T-cell (primary cell): ENCODE data around the gene TEDC2. TPM values are rescaled to one million over a fixed set of nuclear protein-coding genes. Genes with fewer than 3 reads are reported as not detected.
A peak's percentile ranks its signal among the peaks of the same experiment; 100 is the strongest.

ENCODE experiments used
- ATAC-seq, 4 experiments: fragments of 200-7000 bp in 3 of 4; fragments of 150-1000 bp in 1 of 4; cut with Tn5 transposase; replicated peaks in 1 of 4; 1 replicate in 3 of 4; 2 replicates in 1 of 4; pipeline ENCODE4 v1.10.0; 2021; ENCODE audit warnings: moderate library complexity in 3 of 4, mild to moderate bottlenecking in 2 of 4, moderate number of reproducible peaks in 1 of 4
- CTCF ChIA-PET, 2 donors: fragments of 300-600 bp; sonication (Branson Sonifier 250); formaldehyde crosslinking; loops; one replicate each; lab custom pipeline; 2022; ENCODE audit warnings: antibody characterized with exemption in 2 of 2; lab: Charles Lee
- POLR2A ChIA-PET, 2 donors: fragments of 300-600 bp; sonication (Branson Sonifier 250); formaldehyde crosslinking; loops; one replicate each; lab custom pipeline; 2022; ENCODE audit warnings: antibody characterized with exemption in 2 of 2; lab: Charles Lee
- DNase-seq, 35 experiments: peaks; one replicate each; pipeline versions ENCODE4 v3.0.0 to v3.0.0-alpha.2; 2013 to 2023
- H3K27ac ChIP-seq: one replicate; pipeline ENCODE4 v1.5.1; 2013; ENCODE audit warnings: low read length
- H3K27me3 ChIP-seq, 2 experiments: replicated peaks in 1 of 2; 1 replicate in 1 of 2; 2 replicates in 1 of 2; pipeline versions ENCODE4 v1.6.1 to v1.7.0; 2013; ENCODE audit warnings: low read length in 1 of 2, mixed read lengths in 1 of 2; ENCODE audit not compliant: control insufficient read depth in 2 of 2, insufficient read depth in 2 of 2; ENCODE audit errors: extremely low read depth in 1 of 2
- H3K36me3 ChIP-seq, 2 donors: 1 replicate in 1 of 2; 2 replicates in 1 of 2; pipeline versions ENCODE4 v1.6.1 to v1.7.0; 2013; ENCODE audit warnings: low read length in 1 of 2; ENCODE audit not compliant: control insufficient read depth in 2 of 2, insufficient read depth in 1 of 2; ENCODE audit errors: extremely low read depth in 1 of 2
- H3K4me1 ChIP-seq, 2 experiments: 1 replicate in 1 of 2; 2 replicates in 1 of 2; pipeline versions ENCODE4 v1.6.1 to v1.7.0; 2013; ENCODE audit warnings: low read length in 2 of 2, mixed read lengths in 1 of 2; ENCODE audit not compliant: insufficient read depth in 2 of 2, control insufficient read depth in 1 of 2; ENCODE audit errors: extremely low read depth in 1 of 2
- H3K4me3 ChIP-seq, 2 donors: 1 replicate in 1 of 2; 2 replicates in 1 of 2; pipeline versions ENCODE4 v1.5.1 to v1.7.0; 2013; ENCODE audit warnings: mild to moderate bottlenecking in 2 of 2, low read length in 1 of 2, moderate library complexity in 1 of 2; ENCODE audit not compliant: control insufficient read depth in 1 of 2; ENCODE audit errors: extremely low read depth in 1 of 2
- H3K9me3 ChIP-seq: 2 replicates; pipeline ENCODE4 v1.7.0; 2013
- H3K27ac Mint-ChIP-seq, 2 donors: one replicate each; pipeline ENCODE4 v1.8.0; 2020 to 2021; ENCODE audit warnings: mild to moderate bottlenecking in 2 of 2, mixed read lengths in 2 of 2
- H3K27me3 Mint-ChIP-seq, 2 donors: one replicate each; pipeline ENCODE4 v1.8.0; 2021 to 2022; ENCODE audit warnings: mixed read lengths in 2 of 2
- H3K36me3 Mint-ChIP-seq: one replicate; pipeline ENCODE4 v1.8.0; 2021; ENCODE audit warnings: mixed read lengths
- H3K4me1 Mint-ChIP-seq, 3 donors: one replicate each; pipeline ENCODE4 v1.8.0; 2020 to 2022; ENCODE audit warnings: mixed read lengths in 3 of 3, mild to moderate bottlenecking in 1 of 3
- H3K4me3 Mint-ChIP-seq, 3 donors: one replicate each; pipeline ENCODE4 v1.8.0; 2020 to 2022; ENCODE audit warnings: mild to moderate bottlenecking in 3 of 3, mixed read lengths in 3 of 3, moderate library complexity in 3 of 3
- H3K9me3 Mint-ChIP-seq, 3 donors: one replicate each; pipeline ENCODE4 v1.8.0; 2020 to 2022; ENCODE audit warnings: mixed read lengths in 3 of 3
- WGBS: methylation state at CpG from one replicate; pipeline ENCODE4 v1.1.5; 2013; ENCODE audit warnings: missing lambda C conversion rate; ENCODE audit not compliant: insufficient coverage; 5-methylcytosine and 5-hydroxymethylcytosine counted together
- total RNA-seq, 35 experiments: library from RNA in 6 of 35; stranded (reverse) in 6 of 35; fragments of 120-200 nt in 1 of 35; gene quantifications; one replicate each; pipeline versions ENCODE4 v1.2.1 to v1.2.4 and lab custom pipeline; 2013 to 2026

Gene TEDC2
- total RNA-seq, 5 donors from 2014 or later (not counting 1 experiment from before 2014, with no cell fraction given), result 0.85 to 1.8 (median 0.93) TPM

- CTCF ChIA-PET, result no interaction called here
- Mint-ChIP-seq H3K27me3 (peaks cover 0 to 1% of the 10 kb centered on the region in 2 donors), H3K9me3 (no peaks in the 10 kb centered on the region), H3K36me3 (no peaks in the 10 kb centered on the region), H3K4me1 (peaks cover 10 to 11% (median 11%) of the 10 kb centered on the region in 3 donors), H3K27ac (no peak overlapping the region), H3K4me3 (no peak overlapping the region)
- H3K4me3 ChIP-seq, result no peak overlapping the region
- POLR2A ChIA-PET, result no interaction called here
- ATAC-seq (no peak), DNase-seq (no peak)
- no peaks in the 10 kb centered on the region for H3K9me3 ChIP-seq
- no peaks in the 10 kb centered on the region for H3K27me3 ChIP-seq
- no peaks in the 10 kb centered on the region for H3K36me3 ChIP-seq
- peaks cover 2 to 30% of the 10 kb centered on the region in 2 experiments for H3K4me1 ChIP-seq
- H3K27ac ChIP-seq, result no peak overlapping the region
- 97% methylated on average over 7 of the region's 9 CpGs for WGBS
These were observed 34.8 kb upstream of the TEDC2 start for GRCh38 chr16:2425008-2425518.

GRCh38 chr16:2425825-2426430 lies 34.0 kb upstream of the TEDC2 start:
- Histone ChIP-seq H3K27me3 (no peaks in the 10 kb centered on the region), H3K4me3 (no peak overlapping the region), H3K9me3 (no peaks in the 10 kb centered on the region), H3K27ac (no peak overlapping the region), H3K36me3 (no peaks in the 10 kb centered on the region), H3K4me1 (peaks cover 4 to 36% of the 10 kb centered on the region in 2 experiments)
- DNase-seq (no peak), ATAC-seq (no peak)
- Mint-ChIP-seq H3K4me3 (peak overlapping the region in 1 of 3 donors; percentile 17), H3K27me3 (peaks cover 0 to under 1% of the 10 kb centered on the region in 2 donors), H3K4me1 (peaks cover 18 to 20% (median 19%) of the 10 kb centered on the region in 3 donors), H3K36me3 (no peaks in the 10 kb centered on the region), H3K27ac (no peak overlapping the region), H3K9me3 (no peaks in the 10 kb centered on the region)
- 92% methylated on average over 11 of the region's 13 CpGs for WGBS
- ChIA-PET CTCF (no interaction called here), POLR2A (no interaction called here)

GRCh38 chr16:2426941-2427361 lies 33.0 kb upstream of the TEDC2 start:
- CTCF ChIA-PET, result interaction anchor here (0.6 to 0.9 kb wide), 2 partner anchors 176 to 1563 kb away, joined by 3 read pairs; partner anchors contain the start of gene ECI1 (in 1 of the 2)
- Mint-ChIP-seq H3K36me3 (no peaks in the 10 kb centered on the region), H3K4me1 (peaks cover 18 to 21% (median 19%) of the 10 kb centered on the region in 3 donors), H3K27ac (no peak overlapping the region), H3K27me3 (no peaks in the 10 kb centered on the region), H3K4me3 (peak overlapping the region in 2 of 3 donors; percentile 76 to 86), H3K9me3 (no peaks in the 10 kb centered on the region)
- H3K4me1 ChIP-seq, result peaks cover 4 to 34% of the 10 kb centered on the region in 2 experiments
- POLR2A ChIA-PET, result no interaction called here
- H3K27me3 ChIP-seq, result no peaks in the 10 kb centered on the region
- DNase-seq, result no peak
- H3K27ac ChIP-seq, result no peak overlapping the region
- 93% methylated on average over 6 of the region's 6 CpGs for WGBS
- ATAC-seq, result no peak
- no peaks in the 10 kb centered on the region for H3K9me3 ChIP-seq
- H3K36me3 ChIP-seq, result no peaks in the 10 kb centered on the region
- H3K4me3 ChIP-seq, result no peak overlapping the region

GRCh38 chr16:2427526-2427925 lies 32.4 kb upstream of the TEDC2 start:
- H3K27me3 Mint-ChIP-seq, result no peaks in the 10 kb centered on the region
- DNase-seq (no peak), ATAC-seq (no peak)
- Histone ChIP-seq H3K4me3 (no peak overlapping the region), H3K27ac (no peak overlapping the region), H3K36me3 (no peaks in the 10 kb centered on the region), H3K27me3 (no peaks in the 10 kb centered on the region), H3K4me1 (peaks cover 4 to 28% of the 10 kb centered on the region in 2 experiments), H3K9me3 (no peaks in the 10 kb centered on the region)
- POLR2A ChIA-PET, result no interaction called here
- no peaks in the 10 kb centered on the region for H3K36me3 Mint-ChIP-seq
- CTCF ChIA-PET, result interaction anchor here (0.6 to 0.9 kb wide), 2 partner anchors 176 to 1563 kb away, joined by 3 read pairs; partner anchors contain the start of gene ECI1 (in 1 of the 2)
- WGBS, result 100% methylated on average over 2 of the region's 4 CpGs
- peaks cover 14 to 19% (median 18%) of the 10 kb centered on the region in 3 donors for H3K4me1 Mint-ChIP-seq
- H3K4me3 Mint-ChIP-seq, result peak overlapping the region; percentile 68 to 86 (median 76)
- H3K27ac Mint-ChIP-seq, result peak overlapping the region in 1 of 2 donors; percentile 55
- no peaks in the 10 kb centered on the region for H3K9me3 Mint-ChIP-seq

- 38% methylated on average over 20 of the region's 28 CpGs for WGBS
- Mint-ChIP-seq H3K4me1 (peaks cover 14 to 18% (median 18%) of the 10 kb centered on the region in 3 donors), H3K9me3 (no peaks in the 10 kb centered on the region), H3K27ac (peak overlapping the region in 1 of 2 donors; percentile 55), H3K4me3 (peak overlapping the region; percentile 76 to 86 (median 76)), H3K27me3 (no peaks in the 10 kb centered on the region), H3K36me3 (peaks cover 3% of the 10 kb centered on the region)
- CTCF ChIA-PET, result interaction anchor here in 1 of 2 donors (0.5 to 0.9 kb wide), 2 partner anchors 14 to 177 kb away, joined by 3 read pairs; partner anchors contain the start of gene ECI1
- Histone ChIP-seq H3K36me3 (peaks cover 0 to 6% of the 10 kb centered on the region in 2 donors), H3K9me3 (no peaks in the 10 kb centered on the region), H3K27ac (no peak overlapping the region), H3K4me1 (peaks cover 4 to 21% of the 10 kb centered on the region in 2 experiments), H3K27me3 (no peaks in the 10 kb centered on the region), H3K4me3 (peak overlapping the region; percentile 65 to 80)
- DNase-seq (peak in 5 of 35 experiments; percentile 12 to 29 (median 16)), ATAC-seq (no peak)
- POLR2A ChIA-PET, result no interaction called here
These were observed 31.7 kb upstream of the TEDC2 start for GRCh38 chr16:2428051-2428783.

- POLR2A ChIA-PET, result no interaction called here
- no peak for DNase-seq
- Mint-ChIP-seq H3K4me1 (peaks cover 14 to 18% (median 17%) of the 10 kb centered on the region in 3 donors), H3K27ac (no peak overlapping the region), H3K36me3 (peaks cover 5% of the 10 kb centered on the region), H3K4me3 (peak overlapping the region; percentile 76 to 86 (median 76)), H3K9me3 (no peaks in the 10 kb centered on the region), H3K27me3 (no peaks in the 10 kb centered on the region)
- CTCF ChIA-PET, result interaction anchor here in 1 of 2 donors (0.5 kb wide), 1 partner anchor 13 kb away, joined by 3 read pairs; no protein-coding TSS in a partner anchor
- Histone ChIP-seq H3K36me3 (peaks cover 0 to 7% of the 10 kb centered on the region in 2 donors), H3K9me3 (no peaks in the 10 kb centered on the region), H3K27me3 (no peaks in the 10 kb centered on the region), H3K27ac (no peak overlapping the region), H3K4me1 (peaks cover 4 to 20% of the 10 kb centered on the region in 2 experiments), H3K4me3 (peak overlapping the region; percentile 65 to 80)
- WGBS, result 2% methylated on average over 23 of the region's 24 CpGs
- peak in 2 of 4 experiments; percentile 31 to 36 for ATAC-seq
These were observed 31.2 kb upstream of the TEDC2 start for GRCh38 chr16:2428784-2429033.
